HL-60 (cell line): ENCODE results near the gene VCAN.

Source experiments
- POLR2AphosphoS5 ChIP-seq: IDR thresholded peaks from 2 replicates; pipeline ENCODE4 v1.6.1; 2012; ENCODE audit warnings: low read depth
- TF ChIP-seq, protein P1 (sequence below): IDR thresholded peaks from one replicate; pipeline ENCODE4 v1.5.1; 2011; ENCODE audit warnings: low read length, control low read depth, inconsistent platforms; ENCODE audit not compliant: insufficient read depth
- TF ChIP-seq, protein P2 (sequence below): IDR thresholded peaks from 2 replicates; pipeline ENCODE4 v1.6.1; 2012; ENCODE audit warnings: low read depth; ENCODE audit not compliant: insufficient replicate concordance

DNA sequence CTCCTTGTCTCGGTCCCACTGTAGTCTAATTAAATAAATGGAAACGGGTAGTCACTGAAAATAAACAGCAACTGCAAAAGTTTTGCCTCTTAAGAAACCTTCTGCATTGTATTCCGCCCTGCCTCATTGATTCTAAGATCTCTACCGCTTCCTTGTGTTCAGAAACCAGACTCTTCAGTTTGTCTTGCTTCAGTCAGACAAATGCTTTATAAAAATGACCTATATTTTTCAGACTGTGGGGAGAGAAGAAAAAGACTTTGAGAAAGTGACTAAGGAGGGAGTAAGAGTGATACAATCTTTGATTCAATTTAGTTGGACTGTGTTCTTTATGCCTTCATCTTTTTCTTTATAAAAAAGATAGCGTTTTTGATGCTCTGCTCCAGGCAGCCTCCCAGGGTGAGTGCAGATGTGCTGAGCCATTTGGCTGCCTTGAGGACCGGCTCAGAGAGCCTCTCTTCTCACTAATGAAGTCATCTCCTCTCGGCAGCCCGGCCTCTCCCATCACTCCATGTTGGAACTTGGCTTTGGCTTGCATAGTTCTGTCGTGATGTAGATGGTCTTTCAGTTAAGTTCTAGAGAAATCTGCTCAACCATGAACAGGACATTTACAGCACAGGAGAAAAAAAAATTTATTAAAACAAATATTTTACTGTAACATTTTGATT lies 4.0 kb upstream of the VCAN start:
- TF ChIP-seq POLR2AphosphoS5: no peak
- TF ChIP-seq, protein P1, sequence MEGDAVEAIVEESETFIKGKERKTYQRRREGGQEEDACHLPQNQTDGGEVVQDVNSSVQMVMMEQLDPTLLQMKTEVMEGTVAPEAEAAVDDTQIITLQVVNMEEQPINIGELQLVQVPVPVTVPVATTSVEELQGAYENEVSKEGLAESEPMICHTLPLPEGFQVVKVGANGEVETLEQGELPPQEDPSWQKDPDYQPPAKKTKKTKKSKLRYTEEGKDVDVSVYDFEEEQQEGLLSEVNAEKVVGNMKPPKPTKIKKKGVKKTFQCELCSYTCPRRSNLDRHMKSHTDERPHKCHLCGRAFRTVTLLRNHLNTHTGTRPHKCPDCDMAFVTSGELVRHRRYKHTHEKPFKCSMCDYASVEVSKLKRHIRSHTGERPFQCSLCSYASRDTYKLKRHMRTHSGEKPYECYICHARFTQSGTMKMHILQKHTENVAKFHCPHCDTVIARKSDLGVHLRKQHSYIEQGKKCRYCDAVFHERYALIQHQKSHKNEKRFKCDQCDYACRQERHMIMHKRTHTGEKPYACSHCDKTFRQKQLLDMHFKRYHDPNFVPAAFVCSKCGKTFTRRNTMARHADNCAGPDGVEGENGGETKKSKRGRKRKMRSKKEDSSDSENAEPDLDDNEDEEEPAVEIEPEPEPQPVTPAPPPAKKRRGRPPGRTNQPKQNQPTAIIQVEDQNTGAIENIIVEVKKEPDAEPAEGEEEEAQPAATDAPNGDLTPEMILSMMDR: no peak
- TF ChIP-seq, protein P2, sequence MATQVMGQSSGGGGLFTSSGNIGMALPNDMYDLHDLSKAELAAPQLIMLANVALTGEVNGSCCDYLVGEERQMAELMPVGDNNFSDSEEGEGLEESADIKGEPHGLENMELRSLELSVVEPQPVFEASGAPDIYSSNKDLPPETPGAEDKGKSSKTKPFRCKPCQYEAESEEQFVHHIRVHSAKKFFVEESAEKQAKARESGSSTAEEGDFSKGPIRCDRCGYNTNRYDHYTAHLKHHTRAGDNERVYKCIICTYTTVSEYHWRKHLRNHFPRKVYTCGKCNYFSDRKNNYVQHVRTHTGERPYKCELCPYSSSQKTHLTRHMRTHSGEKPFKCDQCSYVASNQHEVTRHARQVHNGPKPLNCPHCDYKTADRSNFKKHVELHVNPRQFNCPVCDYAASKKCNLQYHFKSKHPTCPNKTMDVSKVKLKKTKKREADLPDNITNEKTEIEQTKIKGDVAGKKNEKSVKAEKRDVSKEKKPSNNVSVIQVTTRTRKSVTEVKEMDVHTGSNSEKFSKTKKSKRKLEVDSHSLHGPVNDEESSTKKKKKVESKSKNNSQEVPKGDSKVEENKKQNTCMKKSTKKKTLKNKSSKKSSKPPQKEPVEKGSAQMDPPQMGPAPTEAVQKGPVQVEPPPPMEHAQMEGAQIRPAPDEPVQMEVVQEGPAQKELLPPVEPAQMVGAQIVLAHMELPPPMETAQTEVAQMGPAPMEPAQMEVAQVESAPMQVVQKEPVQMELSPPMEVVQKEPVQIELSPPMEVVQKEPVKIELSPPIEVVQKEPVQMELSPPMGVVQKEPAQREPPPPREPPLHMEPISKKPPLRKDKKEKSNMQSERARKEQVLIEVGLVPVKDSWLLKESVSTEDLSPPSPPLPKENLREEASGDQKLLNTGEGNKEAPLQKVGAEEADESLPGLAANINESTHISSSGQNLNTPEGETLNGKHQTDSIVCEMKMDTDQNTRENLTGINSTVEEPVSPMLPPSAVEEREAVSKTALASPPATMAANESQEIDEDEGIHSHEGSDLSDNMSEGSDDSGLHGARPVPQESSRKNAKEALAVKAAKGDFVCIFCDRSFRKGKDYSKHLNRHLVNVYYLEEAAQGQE: no peak
